Measurements from ENCODE around the gene INO80E.

INO80E gene

GRCh38 chr16:29991571-29991904 is 4.5 kb upstream of the INO80E start:
- in situ Hi-C loops (cut with MboI; ENCODE audit: low sequenced_read_pairs), result no loop called here

- in situ Hi-C loops (cut with MboI; ENCODE audit: low sequenced_read_pairs), result no loop called here
Observed at GRCh38 chr16:29992344-29992967, 3.6 kb upstream of the INO80E start.

GRCh38 chr16:29993191-29993902 is 2.7 kb upstream of the INO80E start:
- in situ Hi-C loops (cut with MboI; ENCODE audit: low sequenced_read_pairs), result no loop called here

GRCh38 chr16:29993903-29994599 is 2.0 kb upstream of the INO80E start:
- in situ Hi-C loops (cut with MboI; ENCODE audit: low sequenced_read_pairs), result no loop called here

GRCh38 chr16:29994600-29995323 is 1.3 kb upstream of the INO80E start:
- in situ Hi-C loops (cut with MboI; ENCODE audit: low sequenced_read_pairs), result no loop called here

- in situ Hi-C loops (cut with MboI; ENCODE audit: low sequenced_read_pairs), result no loop called here
Observed at GRCh38 chr16:29995324-29995910, 624 bp upstream of the INO80E start, which contains the start of gene HIRIP3. TSS of gene HIRIP3 (minus strand) at chr16:29995617. CDS start at chr16:29995605, 12 bp downstream.

GRCh38 chr16:29996766-29997250 is 767 bp downstream of the INO80E start:
- in situ Hi-C loops (cut with MboI; ENCODE audit: low sequenced_read_pairs), result no loop called here

GRCh38 chr16:29999605-30000004 is 3.6 kb downstream of the INO80E start:
- in situ Hi-C loops (cut with MboI; ENCODE audit: low sequenced_read_pairs), result no loop called here

GRCh38 chr16:30000735-30001631 is 4.9 kb downstream of the INO80E start:
- in situ Hi-C loops (cut with MboI; ENCODE audit: low sequenced_read_pairs), result no loop called here

GRCh38 chr16:30002614-30003346 is 6.7 kb downstream of the INO80E start:
- in situ Hi-C loops (cut with MboI; ENCODE audit: low sequenced_read_pairs), result no loop called here

GRCh38 chr16:30003670-30004423 is 7.8 kb downstream of the INO80E start:
- in situ Hi-C loops (cut with MboI; ENCODE audit: low sequenced_read_pairs), result no loop called here

GRCh38 chr16:30004424-30004776 is 8.4 kb downstream of the INO80E start:
- in situ Hi-C loops (cut with MboI; ENCODE audit: low sequenced_read_pairs), result no loop called here

GRCh38 chr16:30004811-30005242 is 8.8 kb downstream of the INO80E start:
- in situ Hi-C loops (cut with MboI; ENCODE audit: low sequenced_read_pairs), result no loop called here

GRCh38 chr16:30005341-30006094 is 9.5 kb downstream of the INO80E start:
- in situ Hi-C loops (cut with MboI; ENCODE audit: low sequenced_read_pairs), result no loop called here

- in situ Hi-C loops (cut with MboI; ENCODE audit: low sequenced_read_pairs), result no loop called here
Observed at GRCh38 chr16:30006095-30006473, 10.0 kb downstream of the INO80E start.

GRCh38 chr16:30006659-30007377 is 10.8 kb downstream of the INO80E start:
- in situ Hi-C loops (cut with MboI; ENCODE audit: low sequenced_read_pairs), result no loop called here

- in situ Hi-C loops (cut with MboI; ENCODE audit: low sequenced_read_pairs), result no loop called here
Observed at GRCh38 chr16:30007378-30007895, 11.4 kb downstream of the INO80E start.

Measured in HL-60/S4 (cell line).